ENCODE results near the gene QKI.

Gene QKI

GRCh38 chr6:163539101-163539762 lies 124.7 kb downstream of the QKI start:
- DNase-seq: no peak

- no peak for DNase-seq
Observed at GRCh38 chr6:163543321-163543720, 128.8 kb downstream of the QKI start.

DNA sequence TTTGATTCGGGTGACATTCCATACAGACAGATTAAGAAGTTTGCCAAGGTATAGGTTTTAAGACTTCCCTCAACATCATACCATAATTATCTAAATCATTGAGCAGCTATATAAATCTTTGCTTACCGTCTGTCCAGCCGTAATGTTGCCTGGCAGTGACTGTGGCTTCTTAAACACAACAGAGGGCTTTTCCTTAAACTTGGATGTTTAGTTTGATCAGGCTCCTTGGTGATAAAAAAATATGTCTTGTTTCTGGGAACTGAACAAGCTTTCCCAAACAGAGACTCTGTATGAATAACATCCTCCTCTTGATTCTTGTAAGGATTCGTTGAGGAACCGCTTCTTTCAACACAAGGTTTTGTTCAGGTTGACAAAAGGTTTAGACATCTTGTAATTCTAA lies 130.9 kb downstream of the QKI start:
- DNase-seq: no peak

GRCh38 chr6:163547287-163547686 lies 132.8 kb downstream of the QKI start:
- DNase-seq: no peak

- no peak for DNase-seq
Observed at GRCh38 chr6:163548624-163549023, 134.1 kb downstream of the QKI start.

DNA sequence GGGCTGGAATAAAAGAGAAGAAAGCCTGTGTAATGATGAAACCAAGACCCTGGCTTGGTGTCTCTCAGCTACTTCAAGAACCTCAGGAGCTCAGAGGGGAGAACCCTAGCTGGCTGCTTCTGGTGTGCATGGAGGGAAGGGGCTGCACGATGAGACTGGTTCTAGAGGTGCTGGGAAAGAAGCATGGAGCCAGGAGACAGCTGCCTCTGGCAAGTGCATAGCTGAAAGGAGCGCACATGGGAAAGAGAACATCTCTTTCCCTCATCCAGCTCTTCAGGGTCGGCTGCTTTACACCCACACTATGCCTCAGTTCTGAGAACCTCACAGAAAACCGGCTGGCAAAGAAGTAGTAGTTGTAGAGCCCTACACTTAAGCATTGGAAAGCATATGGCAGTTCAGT lies 139.5 kb downstream of the QKI start:
- DNase-seq: no peak

GRCh38 chr6:163554663-163555062 lies 140.1 kb downstream of the QKI start:
- DNase-seq: peak; percentile 65

- no peak for DNase-seq
Observed at GRCh38 chr6:163559661-163560060, 145.1 kb downstream of the QKI start.

DNA sequence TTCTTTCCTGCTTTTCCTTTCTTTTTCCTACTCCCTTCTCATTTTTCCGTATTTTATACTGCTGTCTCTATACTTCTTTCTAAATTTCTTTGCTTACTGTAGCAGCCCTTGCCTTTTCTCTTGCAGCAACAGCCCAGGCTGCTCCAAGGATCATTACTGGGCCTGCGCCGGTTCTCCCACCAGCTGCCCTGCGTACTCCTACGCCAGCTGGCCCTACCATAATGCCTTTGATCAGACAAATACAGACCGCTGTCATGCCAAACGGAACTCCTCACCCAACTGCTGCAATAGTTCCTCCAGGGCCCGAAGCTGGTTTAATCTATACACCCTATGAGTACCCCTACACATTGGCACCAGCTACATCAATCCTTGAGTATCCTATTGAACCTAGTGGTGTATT lies 148.8 kb downstream of the QKI start:
- DNase-seq: no peak

GRCh38 chr6:163564534-163564933 lies 150.0 kb downstream of the QKI start:
- no peak for DNase-seq

DNA sequence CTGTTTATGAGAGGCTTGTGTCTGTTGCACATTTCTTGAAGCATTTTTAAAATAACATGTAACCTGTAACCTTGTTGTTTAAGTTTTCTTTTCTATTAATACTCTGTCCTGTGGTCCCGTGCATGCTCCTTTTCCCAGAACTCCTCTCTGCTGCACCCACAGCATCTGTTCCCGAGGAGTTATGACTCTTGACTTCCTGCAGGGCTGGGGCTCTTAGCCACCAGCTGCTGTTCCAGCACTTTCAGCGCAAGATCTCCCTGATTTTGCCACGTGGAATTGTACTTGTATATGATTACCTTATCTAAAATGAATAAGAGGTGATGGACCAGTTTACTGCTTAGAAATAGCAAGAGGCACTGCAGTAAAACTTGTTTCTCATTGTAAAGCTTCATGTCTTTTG lies 150.6 kb downstream of the QKI start:
- no peak for DNase-seq

- DNase-seq: no peak
Observed at GRCh38 chr6:163566056-163566455, 151.5 kb downstream of the QKI start.

DNA sequence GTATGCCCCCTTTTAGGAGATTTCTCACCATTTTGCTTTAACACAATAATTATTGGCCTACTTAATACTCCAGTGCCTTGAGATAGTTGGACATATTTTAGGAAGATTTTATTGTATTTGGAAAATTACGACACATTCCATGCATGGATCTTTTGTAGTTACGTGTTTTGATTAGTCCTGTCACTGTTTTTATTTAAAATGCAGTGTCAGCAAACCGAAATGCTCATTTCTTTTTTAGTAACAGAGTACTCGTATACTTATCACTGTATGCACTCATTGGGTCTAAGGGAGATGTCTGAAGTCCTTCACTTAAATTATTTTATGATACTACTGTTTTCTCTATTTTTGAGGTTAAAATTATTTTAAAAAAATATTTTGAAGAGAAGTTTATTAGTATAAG lies 153.8 kb downstream of the QKI start:
- no peak for DNase-seq

GRCh38 chr6:163570579-163571231 lies 156.2 kb downstream of the QKI start:
- no peak for DNase-seq

DNA sequence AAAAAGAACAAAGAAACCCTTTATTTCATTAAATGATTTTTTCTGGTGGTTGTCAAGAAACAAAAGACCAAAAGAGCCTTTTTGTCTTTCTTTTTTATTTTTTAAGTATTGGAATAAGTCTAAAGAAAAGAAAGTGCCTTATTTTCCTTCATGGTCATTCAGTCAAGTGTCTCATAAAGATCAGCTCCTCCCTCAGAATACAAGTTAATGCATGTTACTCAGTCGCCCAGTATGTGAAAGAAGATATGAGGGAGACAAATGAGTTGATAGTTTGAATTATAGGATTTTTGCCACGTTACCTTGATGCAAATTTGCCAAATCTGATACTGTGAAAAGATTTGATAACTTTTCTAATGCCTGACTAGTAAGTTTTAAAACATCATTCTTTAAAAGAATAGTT lies 157.2 kb downstream of the QKI start:
- DNase-seq: no peak

DNA sequence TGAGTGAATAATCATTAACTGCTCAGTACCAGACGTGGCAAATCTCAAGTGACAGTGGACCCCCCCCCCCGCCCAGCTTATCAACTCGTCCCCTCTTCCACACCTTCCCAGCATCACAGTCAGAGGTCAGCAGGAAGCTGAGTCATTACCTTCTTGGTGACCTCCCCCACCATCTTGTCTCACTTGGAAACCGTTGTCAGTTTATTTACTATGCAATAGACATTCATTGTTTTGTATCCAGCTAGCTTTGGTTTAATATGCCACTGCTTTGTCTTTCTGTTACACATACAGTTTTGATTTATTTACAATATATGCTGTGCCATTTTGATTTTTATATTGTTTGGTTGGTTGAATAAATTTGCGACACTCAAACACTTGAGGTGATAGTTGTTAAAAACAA lies 158.1 kb downstream of the QKI start:
- DNase-seq: no peak

DNA sequence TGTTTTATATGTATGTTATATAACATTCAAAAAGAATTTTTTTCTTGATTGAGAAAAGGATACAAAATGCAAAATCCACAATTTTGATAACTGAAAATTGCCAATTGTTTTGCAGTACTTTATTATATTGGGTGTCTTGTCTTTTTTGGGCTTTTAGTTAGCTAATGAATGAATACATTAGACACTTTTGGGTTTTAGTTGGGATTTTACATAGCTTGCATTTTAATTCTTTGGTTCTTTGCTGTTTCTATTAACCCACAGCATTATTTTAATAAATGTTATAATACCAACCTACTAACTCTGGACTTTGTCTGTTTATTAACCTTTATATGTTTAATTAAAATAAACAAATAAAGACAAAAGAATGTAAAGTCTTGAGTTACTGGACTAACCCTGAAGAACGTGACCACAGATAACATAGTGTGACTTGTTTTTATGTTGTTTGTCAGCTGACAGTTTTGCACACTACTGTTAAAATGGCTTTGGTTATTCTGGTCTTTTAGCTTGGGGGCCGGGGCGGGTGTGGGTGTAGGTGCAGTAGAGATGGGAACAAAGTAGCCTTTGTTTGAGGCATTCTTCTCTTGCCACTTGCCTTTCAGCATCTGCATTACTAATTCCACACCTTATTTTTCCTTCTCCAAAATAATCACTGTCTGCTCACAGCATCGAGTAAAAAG lies 159.1 kb downstream of the QKI start:
- no peak for DNase-seq

- DNase-seq: no peak
Observed at GRCh38 chr6:163576114-163576513, 161.6 kb downstream of the QKI start.

GRCh38 chr6:163577404-163577803 lies 162.9 kb downstream of the QKI start:
- DNase-seq: no peak

GRCh38 chr6:163579111-163579879 lies 164.8 kb downstream of the QKI start:
- DNase-seq: no peak

- no peak for DNase-seq
Observed at GRCh38 chr6:163579880-163580295, 165.4 kb downstream of the QKI start.

DNA sequence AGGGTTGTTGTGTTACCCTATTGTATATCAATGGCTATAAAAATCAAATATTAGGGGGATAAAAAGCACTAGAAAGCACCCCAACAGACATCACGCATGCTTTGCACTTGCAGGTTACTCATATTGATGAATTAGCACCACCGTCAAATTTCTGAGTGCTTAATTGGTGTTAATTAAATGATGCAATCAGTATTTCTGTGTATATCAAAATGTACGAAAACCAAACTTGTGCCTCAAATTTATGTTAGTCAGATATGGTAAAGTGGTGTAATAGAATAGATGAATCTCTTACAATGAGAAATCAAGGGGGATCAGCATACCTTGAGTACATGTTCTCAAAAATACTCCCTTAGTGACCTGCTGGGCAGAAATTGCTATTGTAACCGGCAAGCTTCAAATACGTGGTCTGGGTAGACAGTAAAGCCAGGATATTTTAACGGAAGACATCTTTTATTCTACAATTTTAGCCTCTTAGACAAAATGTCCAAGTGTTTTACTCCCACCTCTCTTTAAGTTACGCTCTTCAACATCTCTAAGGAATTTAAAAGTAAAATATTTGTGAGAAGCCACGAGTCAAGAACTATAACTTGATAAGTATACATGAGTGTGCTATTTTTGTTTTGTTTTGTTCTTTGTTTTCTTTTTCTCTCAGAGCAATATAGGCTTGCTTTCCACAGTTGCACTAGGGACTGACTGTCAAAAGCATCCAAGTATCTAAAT lies 166.0 kb downstream of the QKI start:
- no peak for DNase-seq

DNA sequence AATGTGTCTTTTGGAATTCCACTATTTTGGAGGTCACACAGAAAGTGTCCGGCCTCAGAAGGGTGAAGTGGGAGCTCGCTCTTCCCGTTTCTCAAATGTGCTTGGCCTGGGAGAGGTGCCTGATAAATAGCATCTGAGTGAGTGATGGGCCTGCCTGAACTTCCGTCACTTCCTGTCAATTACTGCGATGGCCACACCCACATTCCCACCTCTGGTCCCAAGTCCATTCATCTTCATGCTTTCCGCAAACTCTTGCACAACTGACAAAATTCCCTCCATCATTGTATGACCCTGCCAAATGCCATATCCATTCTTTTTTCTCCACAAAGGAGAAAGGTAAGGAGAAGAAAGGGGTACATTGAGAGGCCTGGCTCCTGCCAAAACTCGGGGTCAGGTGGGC lies 169.0 kb downstream of the QKI start:
- no peak for DNase-seq
